GM18520 (cell line): ENCODE data around the gene CACNA2D2.
A peak's percentile ranks its signal among the peaks of the same experiment; 100 is the strongest.

ENCODE experiments used
- ATAC-seq: cut with Tn5 transposase; IDR thresholded peaks from one replicate; pipeline ENCODE4 v1.9.1; 2021; ENCODE audit not compliant: unreplicated experiment

Gene CACNA2D2

GRCh38 chr3:50373146-50374051, 130.0 kb downstream of the CACNA2D2 start:
- ATAC-seq = no peak

- ATAC-seq = no peak
Observed at GRCh38 chr3:50372349-50372748, 131.1 kb downstream of the CACNA2D2 start.

GRCh38 chr3:50371133-50371685, 132.2 kb downstream of the CACNA2D2 start:
- ATAC-seq = no peak

GRCh38 chr3:50370594-50370993, 132.8 kb downstream of the CACNA2D2 start:
- no peak for ATAC-seq

- ATAC-seq = no peak
Observed at GRCh38 chr3:50369012-50369670, 134.3 kb downstream of the CACNA2D2 start.

GRCh38 chr3:50365842-50366220, 137.6 kb downstream of the CACNA2D2 start:
- ATAC-seq = no peak

- ATAC-seq = peak; percentile 76
Observed at GRCh38 chr3:50365080-50365841, 138.2 kb downstream of the CACNA2D2 start.

- no peak for ATAC-seq
Observed at GRCh38 chr3:50364573-50365079, 138.8 kb downstream of the CACNA2D2 start.

GRCh38 chr3:50359760-50360110, 143.7 kb downstream of the CACNA2D2 start:
- ATAC-seq = no peak

- peak; percentile 99 for ATAC-seq
Observed at GRCh38 chr3:50358911-50359759, 144.3 kb downstream of the CACNA2D2 start, which contains the start of gene TMEM115. TMEM115 (minus strand) TSS chr3:50359521; CDS start chr3:50359063, 458 bp downstream.

GRCh38 chr3:50358355-50358910, 145.0 kb downstream of the CACNA2D2 start:
- ATAC-seq = no peak

GRCh38 chr3:50357481-50357880, 146.0 kb downstream of the CACNA2D2 start:
- no peak for ATAC-seq

- no peak for ATAC-seq
Observed at GRCh38 chr3:50356553-50356952, 146.9 kb downstream of the CACNA2D2 start.

GRCh38 chr3:50355829-50356552, 147.4 kb downstream of the CACNA2D2 start:
- no peak for ATAC-seq

- ATAC-seq = no peak
Observed at GRCh38 chr3:50354850-50355249, 148.6 kb downstream of the CACNA2D2 start.

- ATAC-seq = no peak
Observed at GRCh38 chr3:50354186-50354764, 149.2 kb downstream of the CACNA2D2 start.

GRCh38 chr3:50353245-50354004, 150.0 kb downstream of the CACNA2D2 start:
- no peak for ATAC-seq

- ATAC-seq = no peak
Observed at GRCh38 chr3:50352781-50353180, 150.7 kb downstream of the CACNA2D2 start.
